ENCODE measurements around the gene RABAC1.

GRCh38 chr19:41977916-41978315 lies 18.8 kb upstream of the RABAC1 start:
- TF ChIP-seq CTCF (IDR thresholded peaks at IDR 0.05 in 2 of 3, conservative IDR thresholded peaks at IDR 0.05 in 1 of 3; ENCODE audit: borderline replicate concordance in 1 of 3, insufficient read depth in 1 of 3, low read depth in 2 of 3, low read length in 2 of 3) (no peak), CEBPB (IDR thresholded peaks at IDR 0.05; ENCODE audit: low read depth) (no peak), YY1 (IDR thresholded peaks at IDR 0.05; ENCODE audit: extremely low read depth, insufficient replicate concordance, low read depth, low read length) (no peak), JUND (IDR thresholded peaks at IDR 0.05) (no peak), POLR2AphosphoS5 (IDR thresholded peaks at IDR 0.05; ENCODE audit: low read depth, low read length) (no peak), MAX (IDR thresholded peaks at IDR 0.05) (no peak), REST (IDR thresholded peaks at IDR 0.05; ENCODE audit: low read depth) (no peak), FOSL1 (IDR thresholded peaks at IDR 0.05; ENCODE audit: low read depth) (no peak), POLR2A (IDR thresholded peaks at IDR 0.05; ENCODE audit: borderline replicate concordance, extremely low read depth, insufficient read depth, insufficient read length) (no peak), EZH2phosphoT487 (IDR thresholded peaks at IDR 0.05; ENCODE audit: borderline replicate concordance) (no peak), SRF (IDR thresholded peaks at IDR 0.05; ENCODE audit: low read depth) (no peak), EZH2 (IDR thresholded peaks at IDR 0.05) (no peak), RAD21 (IDR thresholded peaks at IDR 0.05; ENCODE audit: low read depth) (no peak), ZFX (IDR thresholded peaks at IDR 0.05) (no peak)

All from HCT116 (cell line).